ENCODE data around the gene CHRNA10. TPM values are rescaled to one million over a fixed set of nuclear protein-coding genes. Genes with fewer than 3 reads are reported as not detected.

CHRNA10 gene
- total RNA-seq, 4 donors from 2014 or later, result 0.46 to 1.9 (median 1.2) TPM

- TF ChIP-seq EP300 (IDR thresholded peaks at IDR 0.05), result no peak
- TF ChIP-seq POLR2AphosphoS5 (IDR thresholded peaks at IDR 0.05), result no peak
- TF ChIP-seq CTCF (IDR thresholded peaks at IDR 0.05), result no peak
- no peak for TF ChIP-seq POLR2A (IDR thresholded peaks at IDR 0.05; ENCODE audit: low read depth)
- H3K9me3 ChIP-seq, result no peaks in the 10 kb centered on the region
- no peak overlapping the region for H3K4me3 ChIP-seq
- no peaks in the 10 kb centered on the region for H3K27me3 ChIP-seq
- DNase-seq (ENCODE audit: extremely low spot score), result no peak
- WGBS, result 60% methylated on average over 8 of the region's 8 CpGs
- no peak overlapping the region for H3K27ac ChIP-seq (replicated peaks in 1 of 4)
- H3K36me3 ChIP-seq, result no peaks in the 10 kb centered on the region
- H3K4me1 ChIP-seq, result no peaks in the 10 kb centered on the region
- intact Hi-C loops (cut with DNase I), result no loop called here
These were observed 47.3 kb downstream of the CHRNA10 start for GRCh38 chr11:3623767-3624458.

GRCh38 chr11:3623121-3623520 is 48.1 kb downstream of the CHRNA10 start:
- DNase-seq (ENCODE audit: extremely low spot score), result no peak
- no peak overlapping the region for H3K4me3 ChIP-seq
- intact Hi-C loops (cut with DNase I), result no loop called here
- WGBS, result 94% methylated on average over 5 of the region's 5 CpGs
- H3K36me3 ChIP-seq, result no peaks in the 10 kb centered on the region
- no peak overlapping the region for H3K27ac ChIP-seq (replicated peaks in 1 of 4)
- no peaks in the 10 kb centered on the region for H3K9me3 ChIP-seq
- no peaks in the 10 kb centered on the region for H3K27me3 ChIP-seq
- TF ChIP-seq POLR2A (IDR thresholded peaks at IDR 0.05; ENCODE audit: low read depth), result no peak
- TF ChIP-seq EP300 (IDR thresholded peaks at IDR 0.05), result no peak
- no peak for TF ChIP-seq CTCF (IDR thresholded peaks at IDR 0.05)
- no peak for TF ChIP-seq POLR2AphosphoS5 (IDR thresholded peaks at IDR 0.05)
- no peaks in the 10 kb centered on the region for H3K4me1 ChIP-seq

GRCh38 chr11:3622521-3622920 is 48.7 kb downstream of the CHRNA10 start:
- H3K36me3 ChIP-seq, result no peaks in the 10 kb centered on the region
- WGBS, result 71% methylated on average over 4 of the region's 4 CpGs
- H3K4me1 ChIP-seq, result no peaks in the 10 kb centered on the region
- no peaks in the 10 kb centered on the region for H3K9me3 ChIP-seq
- no peak for DNase-seq (ENCODE audit: extremely low spot score)
- intact Hi-C loops (cut with DNase I), result no loop called here
- H3K27ac ChIP-seq (replicated peaks in 1 of 4), result no peak overlapping the region
- TF ChIP-seq POLR2A (IDR thresholded peaks at IDR 0.05; ENCODE audit: low read depth) (no peak), CTCF (IDR thresholded peaks at IDR 0.05) (no peak), POLR2AphosphoS5 (IDR thresholded peaks at IDR 0.05) (no peak), EP300 (IDR thresholded peaks at IDR 0.05) (no peak)
- no peaks in the 10 kb centered on the region for H3K27me3 ChIP-seq
- H3K4me3 ChIP-seq, result no peak overlapping the region

- Histone ChIP-seq H3K27ac (replicated peaks in 1 of 4) (no peak overlapping the region), H3K27me3 (no peaks in the 10 kb centered on the region), H3K4me1 (no peaks in the 10 kb centered on the region), H3K36me3 (no peaks in the 10 kb centered on the region), H3K4me3 (no peak overlapping the region), H3K9me3 (no peaks in the 10 kb centered on the region)
- TF ChIP-seq CTCF (IDR thresholded peaks at IDR 0.05), result no peak
- no peak for TF ChIP-seq POLR2A (IDR thresholded peaks at IDR 0.05; ENCODE audit: low read depth)
- TF ChIP-seq POLR2AphosphoS5 (IDR thresholded peaks at IDR 0.05), result no peak
- no peak for TF ChIP-seq EP300 (IDR thresholded peaks at IDR 0.05)
- WGBS, result 88% methylated on average over 6 of the region's 8 CpGs
- no peak for DNase-seq (ENCODE audit: extremely low spot score)
- intact Hi-C loops (cut with DNase I), result no loop called here
These were observed 53.2 kb downstream of the CHRNA10 start for GRCh38 chr11:3617990-3618389.

Measured in esophagus muscularis mucosa (tissue), 4 donors.